ENCODE data around the gene DENND1A.

DNA sequence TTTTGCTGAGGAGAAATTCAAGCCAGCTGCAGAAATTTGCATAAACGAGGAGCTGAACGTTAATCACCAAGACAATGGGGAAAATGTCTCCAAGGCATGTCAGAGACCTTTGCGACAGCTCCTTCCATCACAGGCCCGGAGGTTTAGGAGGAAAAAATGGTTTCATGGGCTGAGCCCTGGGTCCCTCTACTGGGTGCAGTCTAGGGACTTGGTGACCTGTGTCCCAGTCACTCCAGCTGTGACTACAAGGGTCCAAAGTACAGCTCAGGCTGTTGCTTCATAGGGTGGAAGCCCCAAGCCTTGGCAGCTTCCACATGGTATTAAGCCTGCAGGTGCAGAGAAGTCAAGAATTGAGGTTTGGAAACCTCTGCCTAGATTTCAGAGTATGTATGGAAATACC, 207.5 kb downstream of the DENND1A start:
- TF ChIP-seq EZH2 (IDR thresholded peaks at IDR 0.05; ENCODE audit: low read depth, unreplicated experiment) (no peak), JUNB (IDR thresholded peaks at IDR 0.05; ENCODE audit: unreplicated experiment) (no peak), CREB1 (CRISPR knock-in tag; IDR thresholded peaks at IDR 0.05; ENCODE audit: low read depth) (no peak), POLR2AphosphoS5 (IDR thresholded peaks at IDR 0.05; ENCODE audit: low read depth) (no peak), EZH2phosphoT487 (IDR thresholded peaks at IDR 0.05; ENCODE audit: unreplicated experiment) (no peak), ZNF114 (CRISPR knock-in tag; IDR thresholded peaks at IDR 0.05) (no peak), STAT1 (IDR thresholded peaks at IDR 0.05; ENCODE audit: unreplicated experiment) (no peak), ZNF331 (CRISPR knock-in tag; IDR thresholded peaks at IDR 0.05; ENCODE audit: low read depth) (no peak), NANOG (IDR thresholded peaks at IDR 0.05; ENCODE audit: borderline replicate concordance) (no peak)
- TF ChIP-seq, protein P1, sequence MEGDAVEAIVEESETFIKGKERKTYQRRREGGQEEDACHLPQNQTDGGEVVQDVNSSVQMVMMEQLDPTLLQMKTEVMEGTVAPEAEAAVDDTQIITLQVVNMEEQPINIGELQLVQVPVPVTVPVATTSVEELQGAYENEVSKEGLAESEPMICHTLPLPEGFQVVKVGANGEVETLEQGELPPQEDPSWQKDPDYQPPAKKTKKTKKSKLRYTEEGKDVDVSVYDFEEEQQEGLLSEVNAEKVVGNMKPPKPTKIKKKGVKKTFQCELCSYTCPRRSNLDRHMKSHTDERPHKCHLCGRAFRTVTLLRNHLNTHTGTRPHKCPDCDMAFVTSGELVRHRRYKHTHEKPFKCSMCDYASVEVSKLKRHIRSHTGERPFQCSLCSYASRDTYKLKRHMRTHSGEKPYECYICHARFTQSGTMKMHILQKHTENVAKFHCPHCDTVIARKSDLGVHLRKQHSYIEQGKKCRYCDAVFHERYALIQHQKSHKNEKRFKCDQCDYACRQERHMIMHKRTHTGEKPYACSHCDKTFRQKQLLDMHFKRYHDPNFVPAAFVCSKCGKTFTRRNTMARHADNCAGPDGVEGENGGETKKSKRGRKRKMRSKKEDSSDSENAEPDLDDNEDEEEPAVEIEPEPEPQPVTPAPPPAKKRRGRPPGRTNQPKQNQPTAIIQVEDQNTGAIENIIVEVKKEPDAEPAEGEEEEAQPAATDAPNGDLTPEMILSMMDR (conservative IDR thresholded peaks at IDR 0.05; ENCODE audit: low read depth in 2 of 2): no peak
- TF ChIP-seq, protein P2, sequence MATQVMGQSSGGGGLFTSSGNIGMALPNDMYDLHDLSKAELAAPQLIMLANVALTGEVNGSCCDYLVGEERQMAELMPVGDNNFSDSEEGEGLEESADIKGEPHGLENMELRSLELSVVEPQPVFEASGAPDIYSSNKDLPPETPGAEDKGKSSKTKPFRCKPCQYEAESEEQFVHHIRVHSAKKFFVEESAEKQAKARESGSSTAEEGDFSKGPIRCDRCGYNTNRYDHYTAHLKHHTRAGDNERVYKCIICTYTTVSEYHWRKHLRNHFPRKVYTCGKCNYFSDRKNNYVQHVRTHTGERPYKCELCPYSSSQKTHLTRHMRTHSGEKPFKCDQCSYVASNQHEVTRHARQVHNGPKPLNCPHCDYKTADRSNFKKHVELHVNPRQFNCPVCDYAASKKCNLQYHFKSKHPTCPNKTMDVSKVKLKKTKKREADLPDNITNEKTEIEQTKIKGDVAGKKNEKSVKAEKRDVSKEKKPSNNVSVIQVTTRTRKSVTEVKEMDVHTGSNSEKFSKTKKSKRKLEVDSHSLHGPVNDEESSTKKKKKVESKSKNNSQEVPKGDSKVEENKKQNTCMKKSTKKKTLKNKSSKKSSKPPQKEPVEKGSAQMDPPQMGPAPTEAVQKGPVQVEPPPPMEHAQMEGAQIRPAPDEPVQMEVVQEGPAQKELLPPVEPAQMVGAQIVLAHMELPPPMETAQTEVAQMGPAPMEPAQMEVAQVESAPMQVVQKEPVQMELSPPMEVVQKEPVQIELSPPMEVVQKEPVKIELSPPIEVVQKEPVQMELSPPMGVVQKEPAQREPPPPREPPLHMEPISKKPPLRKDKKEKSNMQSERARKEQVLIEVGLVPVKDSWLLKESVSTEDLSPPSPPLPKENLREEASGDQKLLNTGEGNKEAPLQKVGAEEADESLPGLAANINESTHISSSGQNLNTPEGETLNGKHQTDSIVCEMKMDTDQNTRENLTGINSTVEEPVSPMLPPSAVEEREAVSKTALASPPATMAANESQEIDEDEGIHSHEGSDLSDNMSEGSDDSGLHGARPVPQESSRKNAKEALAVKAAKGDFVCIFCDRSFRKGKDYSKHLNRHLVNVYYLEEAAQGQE (IDR thresholded peaks at IDR 0.05; ENCODE audit: unreplicated experiment): no peak
- TF ChIP-seq, protein P3, sequence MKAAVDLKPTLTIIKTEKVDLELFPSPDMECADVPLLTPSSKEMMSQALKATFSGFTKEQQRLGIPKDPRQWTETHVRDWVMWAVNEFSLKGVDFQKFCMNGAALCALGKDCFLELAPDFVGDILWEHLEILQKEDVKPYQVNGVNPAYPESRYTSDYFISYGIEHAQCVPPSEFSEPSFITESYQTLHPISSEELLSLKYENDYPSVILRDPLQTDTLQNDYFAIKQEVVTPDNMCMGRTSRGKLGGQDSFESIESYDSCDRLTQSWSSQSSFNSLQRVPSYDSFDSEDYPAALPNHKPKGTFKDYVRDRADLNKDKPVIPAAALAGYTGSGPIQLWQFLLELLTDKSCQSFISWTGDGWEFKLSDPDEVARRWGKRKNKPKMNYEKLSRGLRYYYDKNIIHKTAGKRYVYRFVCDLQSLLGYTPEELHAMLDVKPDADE (IDR thresholded peaks at IDR 0.05): no peak
- TF ChIP-seq, protein P4, sequence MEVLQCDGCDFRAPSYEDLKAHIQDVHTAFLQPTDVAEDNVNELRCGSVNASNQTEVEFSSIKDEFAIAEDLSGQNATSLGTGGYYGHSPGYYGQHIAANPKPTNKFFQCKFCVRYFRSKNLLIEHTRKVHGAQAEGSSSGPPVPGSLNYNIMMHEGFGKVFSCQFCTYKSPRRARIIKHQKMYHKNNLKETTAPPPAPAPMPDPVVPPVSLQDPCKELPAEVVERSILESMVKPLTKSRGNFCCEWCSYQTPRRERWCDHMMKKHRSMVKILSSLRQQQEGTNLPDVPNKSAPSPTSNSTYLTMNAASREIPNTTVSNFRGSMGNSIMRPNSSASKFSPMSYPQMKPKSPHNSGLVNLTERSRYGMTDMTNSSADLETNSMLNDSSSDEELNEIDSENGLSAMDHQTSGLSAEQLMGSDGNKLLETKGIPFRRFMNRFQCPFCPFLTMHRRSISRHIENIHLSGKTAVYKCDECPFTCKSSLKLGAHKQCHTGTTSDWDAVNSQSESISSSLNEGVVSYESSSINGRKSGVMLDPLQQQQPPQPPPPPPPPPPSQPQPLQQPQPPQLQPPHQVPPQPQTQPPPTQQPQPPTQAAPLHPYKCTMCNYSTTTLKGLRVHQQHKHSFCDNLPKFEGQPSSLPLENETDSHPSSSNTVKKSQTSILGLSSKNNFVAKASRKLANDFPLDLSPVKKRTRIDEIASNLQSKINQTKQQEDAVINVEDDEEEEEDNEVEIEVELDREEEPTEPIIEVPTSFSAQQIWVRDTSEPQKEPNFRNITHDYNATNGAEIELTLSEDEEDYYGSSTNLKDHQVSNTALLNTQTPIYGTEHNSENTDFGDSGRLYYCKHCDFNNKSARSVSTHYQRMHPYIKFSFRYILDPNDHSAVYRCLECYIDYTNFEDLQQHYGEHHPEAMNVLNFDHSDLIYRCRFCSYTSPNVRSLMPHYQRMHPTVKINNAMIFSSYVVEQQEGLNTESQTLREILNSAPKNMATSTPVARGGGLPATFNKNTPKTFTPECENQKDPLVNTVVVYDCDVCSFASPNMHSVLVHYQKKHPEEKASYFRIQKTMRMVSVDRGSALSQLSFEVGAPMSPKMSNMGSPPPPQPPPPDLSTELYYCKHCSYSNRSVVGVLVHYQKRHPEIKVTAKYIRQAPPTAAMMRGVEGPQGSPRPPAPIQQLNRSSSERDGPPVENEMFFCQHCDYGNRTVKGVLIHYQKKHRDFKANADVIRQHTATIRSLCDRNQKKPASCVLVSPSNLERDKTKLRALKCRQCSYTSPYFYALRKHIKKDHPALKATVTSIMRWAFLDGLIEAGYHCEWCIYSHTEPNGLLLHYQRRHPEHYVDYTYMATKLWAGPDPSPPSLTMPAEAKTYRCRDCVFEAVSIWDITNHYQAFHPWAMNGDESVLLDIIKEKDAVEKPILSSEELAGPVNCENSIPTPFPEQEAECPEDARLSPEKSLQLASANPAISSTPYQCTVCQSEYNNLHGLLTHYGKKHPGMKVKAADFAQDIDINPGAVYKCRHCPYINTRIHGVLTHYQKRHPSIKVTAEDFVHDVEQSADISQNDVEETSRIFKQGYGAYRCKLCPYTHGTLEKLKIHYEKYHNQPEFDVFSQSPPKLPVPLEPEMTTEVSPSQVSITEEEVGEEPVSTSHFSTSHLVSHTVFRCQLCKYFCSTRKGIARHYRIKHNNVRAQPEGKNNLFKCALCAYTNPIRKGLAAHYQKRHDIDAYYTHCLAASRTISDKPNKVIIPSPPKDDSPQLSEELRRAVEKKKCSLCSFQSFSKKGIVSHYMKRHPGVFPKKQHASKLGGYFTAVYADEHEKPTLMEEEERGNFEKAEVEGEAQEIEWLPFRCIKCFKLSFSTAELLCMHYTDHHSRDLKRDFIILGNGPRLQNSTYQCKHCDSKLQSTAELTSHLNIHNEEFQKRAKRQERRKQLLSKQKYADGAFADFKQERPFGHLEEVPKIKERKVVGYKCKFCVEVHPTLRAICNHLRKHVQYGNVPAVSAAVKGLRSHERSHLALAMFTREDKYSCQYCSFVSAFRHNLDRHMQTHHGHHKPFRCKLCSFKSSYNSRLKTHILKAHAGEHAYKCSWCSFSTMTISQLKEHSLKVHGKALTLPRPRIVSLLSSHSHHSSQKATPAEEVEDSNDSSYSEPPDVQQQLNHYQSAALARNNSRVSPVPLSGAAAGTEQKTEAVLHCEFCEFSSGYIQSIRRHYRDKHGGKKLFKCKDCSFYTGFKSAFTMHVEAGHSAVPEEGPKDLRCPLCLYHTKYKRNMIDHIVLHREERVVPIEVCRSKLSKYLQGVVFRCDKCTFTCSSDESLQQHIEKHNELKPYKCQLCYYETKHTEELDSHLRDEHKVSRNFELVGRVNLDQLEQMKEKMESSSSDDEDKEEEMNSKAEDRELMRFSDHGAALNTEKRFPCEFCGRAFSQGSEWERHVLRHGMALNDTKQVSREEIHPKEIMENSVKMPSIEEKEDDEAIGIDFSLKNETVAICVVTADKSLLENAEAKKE (CRISPR knock-in tag; IDR thresholded peaks at IDR 0.05): no peak
